ENCODE data around the gene KCNMB2.

KCNMB2 gene

DNA sequence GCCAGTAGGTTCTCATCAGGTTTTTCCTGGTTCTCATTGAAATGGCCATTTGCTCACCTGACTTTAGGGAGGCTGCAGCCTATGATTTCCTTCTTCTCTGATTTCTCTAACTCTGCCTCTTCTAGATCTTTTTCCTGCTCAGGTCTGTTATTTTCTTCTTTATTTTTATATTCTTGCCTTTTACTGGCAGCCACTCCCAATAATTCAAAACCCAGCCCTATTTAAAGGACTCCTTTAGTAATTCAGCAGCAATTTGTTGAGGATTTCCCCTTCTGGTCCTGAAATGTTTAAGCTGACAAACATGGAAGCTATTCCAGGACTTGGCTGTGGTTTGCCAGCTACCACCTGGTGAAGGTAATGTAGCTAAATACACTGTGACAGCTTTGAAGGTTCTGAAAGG, 333.8 kb downstream of the KCNMB2 start:
- TF ChIP-seq, protein P1, sequence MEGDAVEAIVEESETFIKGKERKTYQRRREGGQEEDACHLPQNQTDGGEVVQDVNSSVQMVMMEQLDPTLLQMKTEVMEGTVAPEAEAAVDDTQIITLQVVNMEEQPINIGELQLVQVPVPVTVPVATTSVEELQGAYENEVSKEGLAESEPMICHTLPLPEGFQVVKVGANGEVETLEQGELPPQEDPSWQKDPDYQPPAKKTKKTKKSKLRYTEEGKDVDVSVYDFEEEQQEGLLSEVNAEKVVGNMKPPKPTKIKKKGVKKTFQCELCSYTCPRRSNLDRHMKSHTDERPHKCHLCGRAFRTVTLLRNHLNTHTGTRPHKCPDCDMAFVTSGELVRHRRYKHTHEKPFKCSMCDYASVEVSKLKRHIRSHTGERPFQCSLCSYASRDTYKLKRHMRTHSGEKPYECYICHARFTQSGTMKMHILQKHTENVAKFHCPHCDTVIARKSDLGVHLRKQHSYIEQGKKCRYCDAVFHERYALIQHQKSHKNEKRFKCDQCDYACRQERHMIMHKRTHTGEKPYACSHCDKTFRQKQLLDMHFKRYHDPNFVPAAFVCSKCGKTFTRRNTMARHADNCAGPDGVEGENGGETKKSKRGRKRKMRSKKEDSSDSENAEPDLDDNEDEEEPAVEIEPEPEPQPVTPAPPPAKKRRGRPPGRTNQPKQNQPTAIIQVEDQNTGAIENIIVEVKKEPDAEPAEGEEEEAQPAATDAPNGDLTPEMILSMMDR (IDR thresholded peaks at IDR 0.05; ENCODE audit: insufficient read depth, low read depth, low read length, missing control alignments), result no peak
- no peak overlapping the region for H3K4me3 ChIP-seq (ENCODE audit: low read depth, low read length)
- DNase-seq (ENCODE audit: low read depth), result no peak

DNA sequence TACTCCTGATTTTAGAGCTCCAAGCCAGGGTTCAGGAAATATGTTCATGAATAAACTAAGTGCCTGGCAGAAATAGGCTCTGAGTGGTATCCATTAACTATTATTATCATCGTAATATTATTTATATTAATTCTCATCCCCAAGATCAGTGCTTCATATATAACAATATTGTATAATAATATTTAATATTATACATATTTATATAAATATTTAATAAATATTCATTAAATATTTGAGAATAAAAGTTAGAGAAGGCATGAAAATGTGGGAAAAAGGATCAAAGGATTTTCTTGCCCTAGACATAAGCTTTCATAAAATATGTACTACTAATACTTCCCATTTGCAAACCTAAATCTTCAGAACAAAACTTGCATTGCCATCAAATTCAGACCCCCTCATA, 338.9 kb downstream of the KCNMB2 start:
- TF ChIP-seq, protein P1 (IDR thresholded peaks at IDR 0.05; ENCODE audit: insufficient read depth, low read depth, low read length, missing control alignments), result no peak
- DNase-seq (ENCODE audit: low read depth), result no peak
- H3K4me3 ChIP-seq (ENCODE audit: low read depth, low read length), result no peak overlapping the region

DNA sequence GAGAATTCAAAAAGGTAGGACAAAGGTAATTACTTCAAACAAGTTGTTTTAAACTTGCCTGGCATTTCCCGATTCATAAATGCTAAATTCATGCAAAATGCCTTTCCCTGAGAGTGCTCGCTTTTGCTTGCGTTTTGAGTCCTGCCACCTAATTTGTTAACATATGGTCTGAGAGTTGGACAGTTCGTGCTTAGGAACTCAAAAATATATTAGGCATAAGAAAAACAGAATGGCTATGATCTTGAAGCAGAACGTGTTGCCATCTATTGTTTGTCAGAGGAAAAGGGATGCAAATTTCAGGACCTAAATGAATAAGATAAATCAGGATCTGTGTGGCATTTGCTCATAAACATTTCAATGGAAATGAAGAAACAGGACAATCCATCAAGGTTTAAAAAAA, 339.6 kb downstream of the KCNMB2 start:
- H3K4me3 ChIP-seq (ENCODE audit: low read depth, low read length), result no peak overlapping the region
- TF ChIP-seq, protein P1 (IDR thresholded peaks at IDR 0.05; ENCODE audit: insufficient read depth, low read depth, low read length, missing control alignments), result no peak
- no peak for DNase-seq (ENCODE audit: low read depth)

DNA sequence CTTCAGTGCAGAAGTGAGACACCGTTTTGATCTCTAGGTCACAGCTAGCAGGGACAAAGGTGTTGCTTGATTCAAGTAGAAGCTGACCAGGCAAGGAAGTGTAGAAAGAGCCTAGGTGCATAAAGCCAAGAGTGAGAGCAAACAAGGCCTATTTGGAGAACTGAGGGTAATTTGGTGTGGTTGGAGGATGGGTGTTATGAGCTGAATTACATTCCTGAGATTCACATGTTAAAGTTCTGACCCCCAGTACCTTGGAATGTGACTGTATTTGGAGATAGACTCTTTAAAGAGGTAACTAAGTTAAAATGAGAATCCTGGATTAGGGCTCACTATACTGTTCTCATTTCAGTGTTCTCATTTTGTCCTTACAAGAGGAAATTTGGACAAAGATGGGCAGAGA, 344.0 kb downstream of the KCNMB2 start:
- TF ChIP-seq, protein P1 (IDR thresholded peaks at IDR 0.05; ENCODE audit: insufficient read depth, low read depth, low read length, missing control alignments), result no peak
- no peak for DNase-seq (ENCODE audit: low read depth)
- H3K4me3 ChIP-seq (ENCODE audit: low read depth, low read length), result no peak overlapping the region
